Left ventricle myocardium superior (tissue), 1 donor: Measurements from ENCODE around the gene RABEP2. TPM values are rescaled to one million over a fixed set of nuclear protein-coding genes. Genes with fewer than 3 reads are reported as not detected.
A peak's percentile ranks its signal among the peaks of the same experiment; 100 is the strongest.
"Not testable (repeated sequence)": the region's sequence is repeated elsewhere in the genome, so short reads cannot be mapped to it uniquely, and the experiment has no call there.

Experiments used
- ATAC-seq: fragments of 200-7000 bp; cut with Tn5 transposase; one replicate; pipeline ENCODE4 v1.9.1; 2020; ENCODE audit warnings: mild to moderate bottlenecking, moderate library complexity
- DNase-seq: peaks from one replicate; pipeline ENCODE4 v3.0.0-alpha.2; 2020
- intact Hi-C: fragments of 100-400 bp; cut with micrococcal nuclease; formaldehyde crosslinking; loops from one replicate; pipeline ENCODE4 v1.11.0; 2022
- total RNA-seq: library from RNA; stranded (reverse); fragmentation: NEBNext Ultra II Directional; extraction: Animal tissue kit (Norgen Biotek cat#: 25700); gene quantifications from one replicate; pipeline ENCODE4 v1.2.1, GENCODE V29; 2021
- donor health status: DM: no; HTN: yes; CAD: no; lungs with severe emphysema.

RABEP2 gene
- total RNA-seq, 1 donor from 2014 or later, result 20.5 TPM

GRCh38 chr16:28884045-28884444 is 41.0 kb downstream of the RABEP2 start:
- ATAC-seq, result no peak
- intact Hi-C loops, result no loop called here
- DNase-seq, result no peak

DNA sequence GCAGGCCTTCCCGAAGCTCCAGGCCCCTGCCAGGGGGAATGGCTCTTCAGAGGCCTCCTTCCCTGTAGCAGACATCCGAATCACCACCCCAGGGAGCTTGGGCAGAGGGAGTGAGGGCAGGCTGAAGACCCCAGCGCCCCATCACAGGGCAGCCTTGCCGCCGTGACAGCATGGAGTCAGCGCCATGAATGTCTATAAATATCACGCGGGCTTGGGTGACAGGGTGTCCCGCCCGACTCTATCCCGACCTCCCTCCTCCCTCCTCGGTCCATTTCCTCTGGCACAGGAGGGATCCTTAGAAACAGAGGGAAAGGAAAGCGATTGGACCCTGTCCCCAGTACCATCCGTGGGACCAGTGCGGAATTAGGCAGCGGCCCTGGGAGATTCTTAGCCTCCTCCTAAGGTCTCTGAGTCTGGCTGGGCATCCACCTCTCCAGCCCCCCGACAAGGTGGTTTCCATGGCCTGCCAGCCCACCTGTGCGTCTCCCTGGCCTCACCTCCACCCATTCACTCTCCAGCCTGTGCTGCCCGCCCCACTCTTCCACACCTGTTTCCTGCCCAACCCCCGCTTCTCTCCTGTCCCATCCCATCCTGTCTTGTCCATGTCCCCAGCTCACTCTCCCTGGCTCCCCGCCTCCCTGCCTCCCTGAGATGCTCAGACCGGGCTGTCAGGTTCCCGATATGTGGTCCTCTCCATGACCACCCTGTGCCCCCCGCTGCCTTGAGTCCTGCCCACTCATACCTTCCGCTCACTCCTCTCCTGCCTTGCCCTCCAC is 41.6 kb downstream of the RABEP2 start:
- no peak for DNase-seq
- no peak for ATAC-seq
- intact Hi-C loops, result no loop called here

DNA sequence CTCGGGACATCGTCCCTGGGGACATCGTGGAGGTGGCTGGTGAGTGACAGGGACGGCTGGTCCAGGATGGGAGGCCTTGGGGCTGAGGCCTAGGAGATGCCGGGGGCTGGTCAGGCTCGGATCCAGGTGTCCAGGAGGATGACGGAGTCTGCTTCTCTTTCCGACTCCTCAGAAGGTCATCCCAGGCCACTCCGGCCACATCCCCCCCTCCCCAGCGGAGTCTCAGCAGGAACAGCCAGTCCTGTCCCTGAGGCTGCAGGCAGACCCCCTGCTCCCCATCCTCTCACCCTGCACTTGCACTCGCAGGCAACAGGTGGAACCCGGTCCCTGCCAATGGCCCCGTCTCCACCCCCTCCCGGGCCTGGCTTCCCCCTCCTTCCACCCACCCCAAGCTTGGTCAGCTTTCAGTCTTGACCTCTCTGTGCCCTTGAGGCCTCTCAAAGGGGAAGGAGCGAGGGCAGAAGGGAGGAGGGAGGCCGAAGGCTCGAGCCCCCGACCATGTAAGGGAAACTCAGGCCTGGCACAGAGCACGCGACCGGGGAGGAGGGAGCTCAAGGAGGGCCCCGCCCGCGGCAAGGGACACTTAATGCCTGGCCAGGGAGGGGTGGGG is 42.4 kb downstream of the RABEP2 start:
- no peak for DNase-seq
- ATAC-seq, result no peak
- intact Hi-C loops, result no loop called here

DNA sequence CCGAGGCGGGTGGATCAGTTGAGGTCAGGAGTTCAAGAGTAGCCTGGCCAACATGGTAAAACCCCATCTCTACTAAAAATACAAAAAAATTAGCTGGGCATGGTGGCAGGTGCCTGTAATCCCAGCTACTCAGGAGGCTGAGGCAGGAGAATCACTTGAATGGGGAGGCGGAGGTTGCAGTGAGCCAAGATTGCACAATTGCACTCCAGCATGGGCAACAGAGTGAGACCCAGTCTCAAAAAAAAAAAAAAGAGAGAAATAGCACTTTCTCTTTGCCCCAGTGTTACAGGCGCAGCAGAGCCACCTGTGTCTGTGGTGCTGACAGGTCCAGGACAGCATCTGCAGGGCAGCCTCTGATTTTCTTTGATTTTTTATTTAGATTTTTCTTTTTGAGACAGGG is 43.5 kb downstream of the RABEP2 start:
- intact Hi-C loops, ATAC-seq, DNase-seq: not testable (repeated sequence)

DNA sequence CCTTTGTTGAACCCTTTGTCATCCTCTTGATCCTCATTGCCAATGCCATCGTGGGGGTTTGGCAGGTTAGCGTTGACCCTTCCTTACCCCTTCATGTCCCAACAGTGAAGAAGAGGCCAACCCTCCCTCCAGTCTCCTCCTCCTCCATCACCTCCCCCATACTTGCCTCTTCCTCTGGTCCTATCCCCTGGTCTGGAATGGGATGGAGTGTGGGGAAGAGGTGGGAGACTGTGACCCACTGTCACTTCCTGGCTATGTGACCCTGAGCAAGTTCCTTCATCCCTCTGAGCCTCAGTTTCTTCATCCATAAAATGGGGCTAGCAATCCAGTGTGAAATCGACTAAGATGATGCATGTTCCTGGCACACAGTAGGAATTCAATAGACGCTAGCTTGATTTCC is 44.1 kb downstream of the RABEP2 start:
- DNase-seq (no peak), ATAC-seq (no peak)
- intact Hi-C loops, result no loop called here

- no peak for ATAC-seq
- intact Hi-C loops, result no loop called here
- no peak for DNase-seq
Observed at GRCh38 chr16:28880589-28880915, 44.5 kb downstream of the RABEP2 start.

DNA sequence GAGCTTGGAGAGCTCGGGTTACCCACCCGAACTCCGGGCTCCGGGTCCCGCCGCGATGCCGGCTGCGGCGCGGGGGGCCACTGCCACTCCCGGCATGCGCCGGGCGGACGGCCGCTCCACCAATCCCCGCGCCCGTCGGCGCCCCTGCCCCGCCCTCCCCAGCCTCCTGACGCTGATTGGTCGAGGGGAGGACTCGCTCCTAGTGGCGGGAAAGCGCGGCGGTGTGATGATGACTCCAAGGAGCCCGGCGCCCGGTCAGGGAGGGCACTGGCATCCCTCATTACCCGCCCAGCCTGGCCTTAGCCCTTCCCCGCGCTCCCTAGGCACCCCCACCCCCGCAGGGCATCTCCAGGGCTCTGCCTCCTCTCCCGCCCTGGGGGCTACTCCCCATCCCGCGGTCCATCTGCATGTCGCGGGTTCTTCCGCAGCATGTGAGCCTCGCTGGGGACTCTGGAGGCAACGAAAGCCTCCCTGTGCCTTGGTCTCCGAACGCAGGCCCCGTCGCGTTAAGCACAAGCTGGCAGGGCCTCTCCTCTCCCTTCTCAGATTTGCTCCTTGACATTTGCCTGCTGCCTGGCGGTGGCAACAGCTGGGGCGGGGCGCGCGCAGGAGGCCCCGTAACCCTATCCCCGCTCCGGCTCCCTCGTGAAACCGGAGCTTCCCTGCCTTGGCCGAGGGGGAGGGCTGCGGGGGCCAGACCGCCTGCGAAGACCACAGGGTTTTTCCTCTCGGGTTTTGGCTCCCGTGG is 45.0 kb downstream of the RABEP2 start:
- peak; percentile 92 for DNase-seq
- intact Hi-C loops, result no loop called here
- peak; percentile 97 for ATAC-seq

DNA sequence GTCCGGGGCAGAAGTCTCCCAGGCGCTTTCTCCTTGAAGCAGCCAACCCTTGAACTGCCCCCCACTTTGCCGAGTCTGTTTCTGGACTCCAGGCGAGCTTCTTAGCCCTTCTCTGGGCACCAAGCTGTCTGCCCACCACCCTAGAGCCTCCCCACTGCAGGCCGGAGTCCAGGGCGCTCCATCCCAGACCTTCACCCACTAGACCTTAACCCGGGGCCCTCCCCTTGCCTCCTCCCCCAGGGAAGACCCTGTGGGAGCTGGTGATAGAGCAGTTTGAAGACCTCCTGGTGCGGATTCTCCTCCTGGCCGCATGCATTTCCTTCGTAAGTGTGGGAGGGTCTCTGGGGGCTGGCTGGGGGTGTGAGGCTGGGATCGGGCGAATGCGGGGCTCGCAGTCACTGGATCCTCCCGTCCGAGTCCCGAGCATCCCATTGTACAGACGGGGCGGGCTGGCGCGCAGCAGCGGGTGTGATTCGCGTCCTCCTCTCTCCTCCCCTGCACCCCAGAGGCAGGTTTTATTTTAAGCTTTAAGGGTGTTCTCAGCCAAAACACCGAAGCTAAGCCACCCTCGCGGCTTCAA is 45.7 kb downstream of the RABEP2 start:
- DNase-seq (no peak), ATAC-seq (peak; percentile 50)
- intact Hi-C loops, result no loop called here

- ATAC-seq (no peak), DNase-seq (no peak)
- intact Hi-C loops, result no loop called here
Observed at GRCh38 chr16:28878083-28878926, 46.7 kb downstream of the RABEP2 start, which contains the start of gene ATP2A1. ATP2A1 (plus strand) TSS chr16:28878488; CDS start chr16:28878672, 184 bp downstream.

- intact Hi-C loops, result no loop called here
- no peak for DNase-seq
- no peak for ATAC-seq
Observed at GRCh38 chr16:28877655-28878000, 47.4 kb downstream of the RABEP2 start.

DNA sequence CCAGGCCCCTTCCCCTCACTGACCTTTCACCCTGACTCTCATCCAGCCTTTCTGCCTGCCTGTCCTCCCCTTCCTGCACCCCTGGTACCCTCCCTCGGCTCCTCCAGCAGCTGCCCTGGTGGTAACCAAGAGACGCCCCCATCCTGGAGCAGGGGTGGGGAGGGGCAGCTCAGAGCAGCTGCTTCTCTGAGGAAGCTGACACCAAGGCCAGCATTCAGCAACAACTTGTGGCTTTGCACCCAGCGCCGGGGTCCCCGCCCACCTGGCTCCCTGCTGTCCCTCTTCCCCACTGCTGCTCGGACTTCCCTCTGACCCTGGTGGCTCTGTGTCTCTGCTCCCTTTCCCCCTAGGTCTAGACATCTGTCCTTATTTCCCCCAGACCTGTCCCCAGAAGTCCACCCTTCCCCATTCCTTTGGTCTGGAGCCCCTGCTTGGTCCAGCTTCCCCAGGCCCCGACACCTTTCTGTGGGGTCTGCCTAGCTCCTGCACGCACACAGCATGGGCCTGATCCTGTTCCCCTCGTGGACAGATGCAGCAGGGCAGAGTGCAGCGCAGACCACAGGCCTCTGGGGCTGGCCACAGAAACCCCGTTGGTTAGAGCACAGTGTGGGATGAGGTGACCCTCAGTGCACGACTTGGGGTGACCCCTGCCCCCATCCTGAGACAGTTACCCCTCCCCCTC is 47.9 kb downstream of the RABEP2 start:
- DNase-seq (no peak), ATAC-seq (no peak)
- intact Hi-C loops, result no loop called here

DNA sequence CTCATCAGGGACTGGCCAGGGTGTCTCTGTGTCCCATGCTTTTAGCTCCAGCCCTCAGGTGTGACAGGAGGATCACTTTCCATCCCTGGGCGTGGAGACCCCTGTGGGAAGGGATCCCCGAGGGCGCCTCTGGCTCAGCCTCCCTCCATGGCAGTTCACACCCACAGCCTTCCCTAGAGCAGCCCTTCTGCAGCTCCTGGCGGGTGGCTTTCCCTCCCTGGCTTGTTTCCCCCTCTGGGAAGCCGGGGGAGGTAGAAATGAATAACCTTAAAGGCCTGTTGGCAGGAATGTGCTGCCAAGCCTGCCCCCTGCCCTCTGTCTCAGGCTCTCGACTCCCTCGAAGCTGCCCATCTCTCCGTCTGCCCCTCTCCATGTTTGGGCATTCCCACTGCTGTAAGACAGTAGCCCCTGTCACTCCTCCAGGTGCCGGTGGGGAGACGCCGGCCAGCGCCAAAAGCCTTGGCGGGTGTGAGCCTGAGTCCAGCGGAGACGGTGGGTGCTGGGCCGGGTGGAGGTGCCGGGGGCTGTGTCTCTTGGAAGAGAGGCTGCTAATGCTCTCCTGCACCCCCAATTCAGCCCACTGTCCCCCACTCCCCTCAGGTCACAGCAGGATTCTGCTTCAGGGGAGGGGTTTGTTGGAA is 48.9 kb downstream of the RABEP2 start:
- DNase-seq, result no peak
- no peak for ATAC-seq
- intact Hi-C loops, result no loop called here

- DNase-seq, result no peak
- no peak for ATAC-seq
- intact Hi-C loops, result no loop called here
Observed at GRCh38 chr16:28875134-28876018, 49.7 kb downstream of the RABEP2 start.

GRCh38 chr16:28874406-28874805 is 50.6 kb downstream of the RABEP2 start:
- DNase-seq, result no peak
- no peak for ATAC-seq
- intact Hi-C loops, result no loop called here

DNA sequence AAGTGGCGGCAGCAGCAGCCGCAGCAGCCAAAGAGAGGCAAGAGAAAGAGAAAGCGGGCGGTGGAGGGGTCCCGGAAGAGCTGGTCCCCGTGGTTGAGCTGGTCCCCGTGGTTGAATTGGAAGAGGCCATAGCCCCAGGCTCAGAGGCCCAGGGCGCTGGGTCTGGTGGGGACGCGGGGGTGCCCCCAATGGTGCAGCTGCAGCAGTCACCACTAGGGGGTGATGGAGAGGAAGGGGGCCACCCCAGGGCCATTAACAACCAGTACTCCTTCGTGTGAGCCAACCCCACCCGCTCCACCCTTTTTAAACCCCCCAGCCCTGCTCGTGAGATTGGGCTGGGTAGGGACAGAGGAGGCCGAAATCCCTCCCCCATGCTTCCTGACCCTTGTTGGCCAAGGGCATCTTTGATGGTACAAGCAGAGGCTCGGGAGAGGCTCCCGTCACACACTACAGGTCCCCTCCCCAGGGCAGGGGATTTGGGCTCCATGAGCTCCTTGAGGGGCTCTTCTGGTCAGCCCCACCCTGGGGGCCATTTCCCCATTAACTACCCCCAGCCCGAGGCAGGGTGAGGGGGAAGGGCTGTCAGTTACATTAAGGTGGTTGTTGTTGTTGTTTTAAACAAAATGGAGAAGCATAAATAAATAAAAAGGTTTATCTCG is 51.4 kb downstream of the RABEP2 start:
- DNase-seq (no peak), ATAC-seq (peak; percentile 39)
- intact Hi-C loops, result no loop called here

GRCh38 chr16:28872952-28873351 is 52.1 kb downstream of the RABEP2 start:
- ATAC-seq (no peak), DNase-seq (no peak)
- intact Hi-C loops, result no loop called here

DNA sequence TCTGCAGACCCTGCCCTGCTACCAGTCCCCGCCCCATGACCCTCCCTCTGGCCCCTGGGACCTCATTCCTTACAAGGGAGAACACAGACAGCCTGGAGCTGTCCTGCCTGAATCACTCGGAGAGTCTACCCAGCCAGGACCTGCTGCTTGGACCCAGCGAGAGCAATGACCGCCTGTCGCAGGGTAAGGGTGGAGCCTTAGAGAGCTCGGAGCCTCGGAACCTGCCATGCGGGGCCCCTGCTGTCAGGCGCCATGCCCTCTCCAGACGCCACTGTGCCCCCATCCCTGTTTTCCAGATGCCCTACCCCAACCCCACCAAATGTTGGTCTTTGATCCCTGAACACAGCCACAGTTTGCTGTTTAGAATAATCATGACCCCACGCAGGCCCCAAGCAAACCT is 55.8 kb downstream of the RABEP2 start:
- no peak for DNase-seq
- ATAC-seq, result no peak
- intact Hi-C loops, result no loop called here
